HG03575 (cell line): ENCODE results near the gene NCOA1.

Experiments
- ATAC-seq: cut with Tn5 transposase; IDR thresholded peaks from one replicate; pipeline ENCODE4 v1.9.1; 2021; ENCODE audit not compliant: unreplicated experiment, insufficient number of reproducible peaks, low FRiP score; ENCODE audit errors: extremely low read depth

Gene NCOA1

GRCh38 chr2:24496959-24497358 lies 5.9 kb downstream of the NCOA1 start:
- ATAC-seq, result no peak

- ATAC-seq, result no peak
Measured at GRCh38 chr2:24497685-24498084, 6.6 kb downstream of the NCOA1 start.

GRCh38 chr2:24498121-24498520 lies 7.1 kb downstream of the NCOA1 start:
- ATAC-seq, result no peak

- no peak for ATAC-seq
Measured at GRCh38 chr2:24501813-24502212, 10.8 kb downstream of the NCOA1 start.

GRCh38 chr2:24505534-24506275 lies 14.7 kb downstream of the NCOA1 start:
- ATAC-seq, result no peak

GRCh38 chr2:24507549-24507948 lies 16.5 kb downstream of the NCOA1 start:
- ATAC-seq, result no peak

GRCh38 chr2:24508878-24509277 lies 17.8 kb downstream of the NCOA1 start:
- no peak for ATAC-seq

- ATAC-seq, result peak; percentile 72
Measured at GRCh38 chr2:24509425-24509824, 18.4 kb downstream of the NCOA1 start.

GRCh38 chr2:24509840-24510239 lies 18.8 kb downstream of the NCOA1 start:
- ATAC-seq, result no peak

- no peak for ATAC-seq
Measured at GRCh38 chr2:24510771-24511170, 19.7 kb downstream of the NCOA1 start.

GRCh38 chr2:24511198-24511597 lies 20.1 kb downstream of the NCOA1 start:
- no peak for ATAC-seq

- ATAC-seq, result no peak
Measured at GRCh38 chr2:24511894-24512293, 20.8 kb downstream of the NCOA1 start.

- no peak for ATAC-seq
Measured at GRCh38 chr2:24512404-24512803, 21.4 kb downstream of the NCOA1 start.

GRCh38 chr2:24512831-24513230 lies 21.8 kb downstream of the NCOA1 start:
- no peak for ATAC-seq

GRCh38 chr2:24513281-24514071 lies 22.4 kb downstream of the NCOA1 start:
- ATAC-seq, result no peak

GRCh38 chr2:24514820-24515219 lies 23.8 kb downstream of the NCOA1 start:
- ATAC-seq, result no peak

GRCh38 chr2:24515335-24515734 lies 24.3 kb downstream of the NCOA1 start:
- ATAC-seq, result no peak

GRCh38 chr2:24515831-24516230 lies 24.8 kb downstream of the NCOA1 start:
- ATAC-seq, result no peak

- ATAC-seq, result no peak
Measured at GRCh38 chr2:24517247-24517646, 26.2 kb downstream of the NCOA1 start.

- no peak for ATAC-seq
Measured at GRCh38 chr2:24520175-24520574, 29.1 kb downstream of the NCOA1 start.
